Loucy (cell line): ENCODE results near the gene TLCD2.

Experiments
- CTCF ChIP-seq: fragments of 200-600 bp; sonication (generic); conservative IDR thresholded peaks from 2 replicates; pipeline ENCODE4 v1.5.1; 2014; ENCODE audit warnings: mild to moderate bottlenecking, antibody characterized with exemption, low read length
- EZH2phosphoT487 ChIP-seq: fragments of 200-600 bp; IDR thresholded peaks from 2 replicates; pipeline ENCODE4 v1.6.1; 2018; ENCODE audit warnings: antibody characterized with exemption, mild to moderate bottlenecking, moderate library complexity, borderline replicate concordance

- TF ChIP-seq CTCF (no peak), EZH2phosphoT487 (no peak)
These were observed 3.1 kb upstream of the TLCD2 start for GRCh38 chr17:1713160-1713877.
